Hepatocyte (in vitro differentiated cells): ENCODE data around the gene SH2B3. TPM values are rescaled to one million over a fixed set of nuclear protein-coding genes. Genes with fewer than 3 reads are reported as not detected.

Experiments used
- DNase-seq: peaks from one replicate; pipeline ENCODE4 v3.0.0-alpha.2; 2016; ENCODE audit warnings: low spot score
- H2AFZ ChIP-seq: fragments of 200-600 bp; sonication (generic); 2 replicates; pipeline ENCODE4 v1.6.0; 2016; ENCODE audit warnings: antibody characterized with exemption, mild to moderate bottlenecking
- H3K27ac ChIP-seq: fragments of 200-600 bp; sonication (generic); 2 replicates; pipeline ENCODE4 v1.5.1; 2016; ENCODE audit warnings: mild to moderate bottlenecking
- H3K27me3 ChIP-seq: fragments of 200-600 bp; sonication (generic); 2 replicates; pipeline ENCODE4 v1.6.1; 2016
- H3K36me3 ChIP-seq: fragments of 200-600 bp; sonication (generic); replicated peaks from 2 replicates; pipeline ENCODE4 v1.5.1; 2016; ENCODE audit warnings: low read depth; ENCODE audit not compliant: insufficient read depth
- H3K4me1 ChIP-seq: fragments of 200-600 bp; sonication (generic); 2 replicates; pipeline ENCODE4 v1.5.1; 2016; ENCODE audit warnings: mild to moderate bottlenecking, moderate library complexity; ENCODE audit not compliant: insufficient read depth
- H3K4me2 ChIP-seq: fragments of 200-600 bp; sonication (generic); 2 replicates; pipeline ENCODE4 v1.6.0; 2016
- H3K4me3 ChIP-seq: fragments of 200-600 bp; sonication (generic); 2 replicates; pipeline ENCODE4 v1.5.1; 2016; ENCODE audit warnings: mild to moderate bottlenecking
- H3K79me2 ChIP-seq: fragments of 200-600 bp; sonication (generic); 2 replicates; pipeline ENCODE4 v1.6.0; 2017; ENCODE audit warnings: mild to moderate bottlenecking
- H3K9me2 ChIP-seq: fragments of 200-600 bp; sonication (generic); replicated peaks from 2 replicates; pipeline ENCODE4 v1.6.0; 2017; ENCODE audit warnings: mild to moderate bottlenecking; ENCODE audit not compliant: insufficient read depth
- H3K9me3 ChIP-seq: fragments of 200-600 bp; sonication (generic); 2 replicates; pipeline ENCODE4 v1.5.1; 2016; ENCODE audit warnings: low read depth, mild to moderate bottlenecking
- H4K20me1 ChIP-seq: fragments of 200-600 bp; sonication (generic); 2 replicates; pipeline ENCODE4 v1.6.0; 2016; ENCODE audit warnings: mild to moderate bottlenecking; ENCODE audit not compliant: insufficient read depth, poor library complexity, severe bottlenecking
- EZH2 ChIP-seq: fragments of 200-600 bp; sonication (generic); IDR thresholded peaks from 2 replicates; pipeline ENCODE4 v1.6.1; 2016; ENCODE audit warnings: antibody characterized with exemption, mild to moderate bottlenecking, borderline replicate concordance
- EZH2phosphoT487 ChIP-seq: fragments of 200-600 bp; sonication (generic); IDR thresholded peaks from one replicate; pipeline ENCODE4 v1.6.1; 2018; ENCODE audit warnings: antibody characterized with exemption, mild to moderate bottlenecking, low read depth, moderate library complexity; ENCODE audit not compliant: unreplicated experiment, severe bottlenecking
- WGBS: methylation state at CpG from one replicate; pipeline ENCODE4 v1.1.6; 2016; ENCODE audit warnings: low lambda C conversion rate; ENCODE audit errors: missing lambda C conversion rate; 5-methylcytosine and 5-hydroxymethylcytosine counted together
- polyA plus RNA-seq: library from polyadenylated mRNA; unstranded; fragments of >200 nt; fragmentation: Nextera tagmentation; extraction: Ambion mirVana; gene quantifications from 2 replicates; pipeline ENCODE4 v1.2.1, GENCODE V29; 2016
- total RNA-seq: library from RNA; depleted of rRNA; stranded (reverse); fragments of >200 nt; gene quantifications from 2 replicates; pipeline ENCODE4 v1.2.3, GENCODE V29; 2014
- TF ChIP-seq, protein P1 (sequence below): fragments of 200-600 bp; sonication (generic); IDR thresholded peaks from 2 replicates; pipeline ENCODE4 v1.5.1; 2016; ENCODE audit warnings: antibody characterized with exemption, mild to moderate bottlenecking; ENCODE audit not compliant: poor library complexity

The SH2B3 gene
- total and polyA plus RNA-seq, 2 experiments from 2014 or later = 5.3 to 5.5 TPM

DNA sequence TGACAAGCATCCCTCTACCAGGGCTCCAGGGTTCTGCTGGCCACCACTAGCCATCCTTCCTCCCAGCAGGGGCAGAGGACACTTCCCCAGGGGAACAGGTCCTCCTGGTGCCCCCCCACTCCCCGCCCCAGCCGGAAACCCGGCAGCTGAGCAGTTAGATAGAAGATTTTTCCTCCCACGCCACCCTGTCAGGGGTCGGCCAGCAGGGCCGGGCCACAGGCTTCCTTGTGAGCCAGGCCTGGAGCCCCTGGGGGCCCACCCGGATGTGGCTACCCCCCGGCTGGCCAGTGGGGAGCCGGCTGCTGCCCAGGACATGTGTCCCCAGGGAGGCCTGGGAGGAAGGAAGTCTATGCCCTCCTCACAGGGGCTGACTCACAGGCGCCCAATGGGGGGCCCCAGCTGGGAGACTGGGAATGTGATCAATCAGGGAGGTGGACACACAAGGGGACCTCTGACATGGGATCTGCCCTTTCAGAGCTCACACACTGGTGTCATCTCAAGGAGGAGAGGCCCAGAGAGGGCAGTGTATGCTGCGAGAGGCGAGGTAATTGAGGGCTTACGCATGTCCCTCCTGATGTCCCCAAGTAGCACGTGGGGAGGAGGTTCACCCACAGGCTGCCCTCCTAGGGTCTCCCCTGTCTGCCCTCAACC lies 4.2 kb downstream of the SH2B3 start:
- Histone ChIP-seq H3K36me3 (no peaks in the 10 kb centered on the region), H3K4me1 (peaks cover 20% of the 10 kb centered on the region), H3K27me3 (no peaks in the 10 kb centered on the region), H3K4me3 (no peak overlapping the region), H4K20me1 (peaks cover 3% of the 10 kb centered on the region), H2AFZ (no peak overlapping the region), H3K9me2 (no peaks in the 10 kb centered on the region), H3K9me3 (no peaks in the 10 kb centered on the region), H3K27ac (peak overlapping the region; percentile 20), H3K79me2 (peaks cover 39% of the 10 kb centered on the region), H3K4me2 (peak overlapping the region; percentile 11)
- TF ChIP-seq EZH2phosphoT487 = no peak
- TF ChIP-seq, protein P1, sequence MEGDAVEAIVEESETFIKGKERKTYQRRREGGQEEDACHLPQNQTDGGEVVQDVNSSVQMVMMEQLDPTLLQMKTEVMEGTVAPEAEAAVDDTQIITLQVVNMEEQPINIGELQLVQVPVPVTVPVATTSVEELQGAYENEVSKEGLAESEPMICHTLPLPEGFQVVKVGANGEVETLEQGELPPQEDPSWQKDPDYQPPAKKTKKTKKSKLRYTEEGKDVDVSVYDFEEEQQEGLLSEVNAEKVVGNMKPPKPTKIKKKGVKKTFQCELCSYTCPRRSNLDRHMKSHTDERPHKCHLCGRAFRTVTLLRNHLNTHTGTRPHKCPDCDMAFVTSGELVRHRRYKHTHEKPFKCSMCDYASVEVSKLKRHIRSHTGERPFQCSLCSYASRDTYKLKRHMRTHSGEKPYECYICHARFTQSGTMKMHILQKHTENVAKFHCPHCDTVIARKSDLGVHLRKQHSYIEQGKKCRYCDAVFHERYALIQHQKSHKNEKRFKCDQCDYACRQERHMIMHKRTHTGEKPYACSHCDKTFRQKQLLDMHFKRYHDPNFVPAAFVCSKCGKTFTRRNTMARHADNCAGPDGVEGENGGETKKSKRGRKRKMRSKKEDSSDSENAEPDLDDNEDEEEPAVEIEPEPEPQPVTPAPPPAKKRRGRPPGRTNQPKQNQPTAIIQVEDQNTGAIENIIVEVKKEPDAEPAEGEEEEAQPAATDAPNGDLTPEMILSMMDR = no peak
- TF ChIP-seq EZH2 = no peak
- 71% methylated on average over 14 of the region's 14 CpGs for WGBS
- DNase-seq = no peak

DNA sequence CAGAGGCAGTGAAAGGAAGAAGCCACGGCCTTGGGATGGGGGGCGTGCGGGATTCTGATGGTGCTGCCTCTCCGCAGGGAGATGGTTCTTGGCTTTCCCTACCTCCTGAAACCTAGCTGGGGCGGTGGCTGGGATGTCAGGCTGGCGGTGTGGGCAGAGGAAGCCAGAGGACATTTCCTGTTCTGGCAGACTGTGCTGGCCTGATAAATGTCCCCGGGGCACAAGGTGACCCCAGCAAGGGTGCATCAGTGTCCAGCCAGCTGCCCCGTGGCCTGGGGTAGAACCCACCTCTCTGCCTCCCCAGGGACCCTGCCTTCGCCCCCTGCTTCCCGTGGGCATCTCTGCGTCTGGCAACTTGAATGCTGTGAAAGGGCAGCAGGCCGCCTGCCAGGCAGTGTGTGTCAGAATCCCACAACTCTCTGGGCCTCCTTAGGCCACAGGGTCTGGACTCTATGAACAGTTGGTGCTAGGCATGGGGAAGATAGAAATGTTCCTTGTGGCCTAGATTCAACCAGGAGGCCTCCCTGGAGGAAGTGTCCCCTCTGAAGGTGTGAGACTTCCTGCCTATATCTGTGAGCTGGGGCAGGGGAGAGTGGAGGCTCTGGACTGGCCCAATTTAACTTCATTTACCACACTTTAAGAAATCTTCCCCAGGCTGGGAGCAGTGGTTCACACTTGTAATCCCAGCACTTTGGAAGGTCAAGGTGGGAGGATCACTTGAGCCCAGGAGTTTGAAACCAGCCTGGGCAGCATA lies 4.9 kb downstream of the SH2B3 start:
- Histone ChIP-seq H3K27ac (peak overlapping the region; percentile 20), H3K4me2 (no peak overlapping the region), H3K4me1 (peaks cover 20% of the 10 kb centered on the region), H4K20me1 (peaks cover 3% of the 10 kb centered on the region), H3K9me2 (no peaks in the 10 kb centered on the region), H2AFZ (no peak overlapping the region), H3K36me3 (no peaks in the 10 kb centered on the region), H3K79me2 (peaks cover 39% of the 10 kb centered on the region), H3K27me3 (no peaks in the 10 kb centered on the region), H3K9me3 (no peaks in the 10 kb centered on the region), H3K4me3 (no peak overlapping the region)
- no peak for DNase-seq
- TF ChIP-seq EZH2 (no peak), EZH2phosphoT487 (no peak)
- TF ChIP-seq, protein P1 = no peak
- 85% methylated on average over 12 of the region's 12 CpGs for WGBS

DNA sequence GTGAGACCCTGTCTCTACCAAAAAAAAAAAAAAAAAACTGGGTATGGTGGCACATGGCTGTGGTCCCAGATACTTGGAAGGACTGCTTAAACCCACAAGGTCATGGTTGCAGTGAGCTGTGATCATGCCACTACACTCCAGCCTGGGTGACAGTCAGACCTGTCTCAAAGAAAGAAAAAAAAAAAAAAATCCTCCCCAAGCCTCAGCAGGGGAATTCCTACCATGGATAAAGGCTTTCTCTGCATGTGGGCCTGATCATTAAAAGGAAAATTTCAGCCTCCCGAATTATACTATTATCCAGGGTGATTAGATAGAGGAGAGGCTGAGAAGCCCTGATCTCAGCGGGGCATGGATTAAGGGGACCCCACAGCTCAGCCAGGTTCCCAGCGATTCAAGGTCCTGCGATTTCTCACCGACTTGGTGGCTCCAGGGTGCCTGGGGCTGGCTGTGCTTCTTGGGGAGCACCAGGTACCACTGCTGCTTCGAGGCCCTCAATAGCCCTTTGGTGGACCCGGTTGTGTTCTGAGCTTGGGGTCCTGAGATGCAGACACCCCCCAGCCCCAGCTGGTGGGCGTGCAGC lies 5.6 kb downstream of the SH2B3 start:
- TF ChIP-seq, protein P1 = no peak
- no peak for TF ChIP-seq EZH2phosphoT487
- no peak for TF ChIP-seq EZH2
- H2AFZ ChIP-seq = no peak overlapping the region
- H3K4me3 ChIP-seq = no peak overlapping the region
- peaks cover 36% of the 10 kb centered on the region for H3K79me2 ChIP-seq
- no peak for DNase-seq
- peaks cover 20% of the 10 kb centered on the region for H3K4me1 ChIP-seq
- no peak overlapping the region for H3K4me2 ChIP-seq
- peaks cover 3% of the 10 kb centered on the region for H4K20me1 ChIP-seq
- H3K36me3 ChIP-seq = no peaks in the 10 kb centered on the region
- no peak overlapping the region for H3K27ac ChIP-seq
- no peaks in the 10 kb centered on the region for H3K27me3 ChIP-seq
- no peaks in the 10 kb centered on the region for H3K9me2 ChIP-seq
- no peaks in the 10 kb centered on the region for H3K9me3 ChIP-seq
- 83% methylated on average over 8 of the region's 8 CpGs for WGBS
